Uterine smooth muscle cell (primary cell): ENCODE results near the gene DMGDH. TPM values are rescaled to one million over a fixed set of nuclear protein-coding genes. Genes with fewer than 3 reads are reported as not detected.

ENCODE experiments used
- total RNA-seq: library from RNA; depleted of rRNA; stranded (reverse); fragments of >200 nt; gene quantifications from 2 replicates; pipeline ENCODE4 v1.2.3, GENCODE V29; 2014

DMGDH gene
- 1.1 and 3.6 TPM in 2 replicates for total RNA-seq

DNA sequence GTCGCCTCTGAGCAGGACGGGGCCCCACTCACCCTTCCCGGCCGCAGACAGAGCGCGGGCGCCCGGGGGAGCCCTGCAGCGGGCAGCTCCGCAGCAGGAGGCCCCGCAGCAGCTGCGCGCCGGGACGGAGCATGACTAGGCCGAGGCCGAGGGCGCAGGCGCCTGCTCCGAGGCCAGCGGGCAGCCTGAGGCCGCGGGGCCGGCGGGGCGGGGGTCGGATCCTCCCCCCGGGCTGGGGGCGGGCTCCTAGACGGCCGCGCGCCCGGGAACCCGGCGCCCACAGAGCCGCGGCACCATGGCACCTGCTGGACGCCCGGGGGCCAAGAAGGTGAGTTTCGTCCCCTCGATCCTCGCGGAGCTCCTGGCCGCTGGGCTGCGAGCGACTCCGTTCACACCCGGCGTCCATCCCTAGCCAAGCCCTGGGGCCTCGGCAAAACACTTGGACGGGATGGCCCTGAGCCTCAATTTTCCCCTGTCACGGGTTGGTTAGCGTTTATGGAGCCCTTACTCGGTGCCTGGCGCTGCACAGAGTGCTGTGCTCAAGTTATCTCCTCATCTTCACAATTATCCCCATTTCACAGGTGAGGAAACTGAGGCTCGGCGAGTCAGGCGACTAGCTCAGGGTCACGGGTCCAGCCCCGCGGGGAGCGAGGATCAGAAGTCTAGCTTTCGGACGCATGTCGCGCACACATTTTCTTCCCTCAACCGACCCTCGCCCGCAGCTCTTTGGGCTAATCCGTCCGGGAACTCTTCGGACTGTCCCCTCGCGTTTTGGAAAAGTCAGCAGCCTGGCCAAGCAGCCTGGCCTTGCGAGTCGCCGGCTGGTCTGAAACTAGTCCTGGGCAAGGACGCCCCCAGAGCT, at the start of gene DMGDH, which contains the start of gene BHMT2:
TSS of gene DMGDH (minus strand) at position 187 of the 862 bp plus-strand sequence. CDS start at position 133, 54 bp downstream.
TSS of gene BHMT2 (plus strand) at position 280 of the 862 bp plus-strand sequence. CDS start at position 296, 16 bp downstream.

DNA sequence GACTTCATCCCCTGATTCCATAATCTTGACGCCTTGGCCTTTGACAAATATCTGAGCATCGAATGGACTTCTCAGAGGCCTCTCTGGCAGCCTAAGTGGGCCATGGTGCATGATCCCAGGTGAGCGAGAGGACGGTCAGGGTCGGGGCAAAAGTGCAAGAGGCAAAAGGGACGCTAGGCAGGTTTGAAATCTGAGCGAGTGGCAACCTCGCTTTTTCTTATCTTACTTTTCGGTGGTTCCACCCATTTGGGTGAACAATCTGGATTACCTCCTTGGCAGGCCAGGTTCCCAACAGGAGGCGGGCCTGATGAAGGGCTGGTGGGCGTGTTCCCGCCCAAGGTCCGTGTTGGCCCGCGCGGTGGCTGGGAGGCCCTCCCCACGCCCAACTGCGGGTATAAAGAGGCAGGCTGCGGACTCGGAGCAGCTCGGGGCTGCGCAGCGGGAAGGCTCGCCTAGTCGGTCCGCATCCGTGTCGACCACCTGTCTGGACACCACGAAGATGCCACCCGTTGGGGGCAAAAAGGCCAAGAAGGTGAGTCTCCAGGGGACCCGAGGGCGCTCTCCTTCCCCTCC, 42.0 kb upstream of the DMGDH start, which contains the start of gene BHMT:
TSS of gene BHMT (plus strand) at position 423 of the 573 bp plus-strand sequence. CDS start at position 500, 77 bp downstream.

DNA sequence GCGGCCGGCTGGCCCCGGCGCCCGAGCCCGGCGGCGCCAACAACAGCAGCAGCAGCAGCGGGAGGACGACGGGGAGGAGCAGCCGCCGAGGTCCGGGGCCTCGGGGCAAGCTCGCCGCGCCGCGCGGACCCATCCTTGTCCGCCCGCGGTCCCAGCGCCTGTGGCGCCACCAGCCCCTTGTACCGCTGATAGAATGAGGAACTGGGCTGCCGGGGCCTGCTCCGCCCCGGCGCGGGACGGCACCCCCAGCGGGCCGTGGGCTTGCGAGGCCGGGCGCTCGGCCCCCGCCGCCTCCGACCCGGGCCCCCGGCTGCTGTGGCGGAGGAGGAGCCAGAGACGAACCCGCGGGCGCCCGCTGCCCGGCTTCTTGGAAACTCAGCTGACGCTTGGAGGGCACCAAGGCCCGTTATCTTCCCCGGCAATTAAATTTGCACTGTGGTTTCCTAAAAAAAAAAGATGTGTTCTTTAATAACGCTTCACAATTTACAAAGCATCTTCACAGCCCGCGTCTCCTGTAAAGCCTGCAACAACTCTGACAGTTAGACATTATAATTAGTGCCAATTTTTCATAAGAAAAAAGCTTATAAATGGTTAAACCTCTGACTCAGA, 84.3 kb downstream of the DMGDH start, which contains the start of gene ARSB:
TSS of gene ARSB (minus strand) at position 195 of the 609 bp plus-strand sequence. CDS start at position 133, 62 bp downstream.

Other genes with a start within 250 kb of the DMGDH start
- gene ARSB, start 84.4 kb downstream of the DMGDH start, total RNA-seq = 10.5 and 13.4 TPM in 2 replicates
- gene BHMT2, start 93 bp upstream of the DMGDH start, total RNA-seq = 4.5 and 6.8 TPM in 2 replicates
- not detected in 2 replicates for gene BHMT, start 42.1 kb upstream of the DMGDH start, total RNA-seq
- 7.7 and 23.0 TPM in 2 replicates for gene JMY, start 166.5 kb upstream of the DMGDH start, total RNA-seq